ENCODE measurements around the gene TSPAN7. TPM values are rescaled to one million over a fixed set of nuclear protein-coding genes. Genes with fewer than 3 reads are reported as not detected.
A peak's percentile ranks its signal among the peaks of the same experiment; 100 is the strongest.

Gene TSPAN7
- total RNA-seq, 1 donor from 2014 or later, result 3.5 TPM

GRCh38 chrX:38652934-38653442, 91.6 kb downstream of the TSPAN7 start:
- Histone ChIP-seq H2AFZ (ENCODE audit: low read depth, low read length) (no peak overlapping the region), H3K9me3 (ENCODE audit: insufficient read depth, low read depth, low read length) (no peaks in the 10 kb centered on the region), H3K27me3 (ENCODE audit: insufficient read depth, low read length) (no peaks in the 10 kb centered on the region), H3K27ac (ENCODE audit: low read depth, low read length) (no peak overlapping the region), H3K4me2 (ENCODE audit: low read length) (no peak overlapping the region), H3K4me3 (ENCODE audit: insufficient read depth, low read depth, low read length) (no peak overlapping the region), H3K4me1 (ENCODE audit: insufficient read depth, low read length) (no peaks in the 10 kb centered on the region), H3K79me2 (ENCODE audit: insufficient read depth, low read length) (no peaks in the 10 kb centered on the region), H3K9ac (ENCODE audit: low read length) (no peak overlapping the region), H3K36me3 (ENCODE audit: insufficient read depth, low read length) (no peaks in the 10 kb centered on the region), H4K20me1 (ENCODE audit: insufficient read depth, low read length) (no peaks in the 10 kb centered on the region)
- H3K27ac Mint-ChIP-seq (ENCODE audit: unreplicated experiment), result no peak overlapping the region
- no peak overlapping the region for H3K4me3 Mint-ChIP-seq (ENCODE audit: unreplicated experiment)
- H3K36me3 Mint-ChIP-seq (ENCODE audit: low read depth, unreplicated experiment), result no peaks in the 10 kb centered on the region
- no peak for DNase-seq (ENCODE audit: low read depth)
- H3K9me3 Mint-ChIP-seq (ENCODE audit: unreplicated experiment), result no peaks in the 10 kb centered on the region
- no peak for FAIRE-seq
- TF ChIP-seq EZH2 (IDR thresholded peaks at IDR 0.05; ENCODE audit: insufficient read depth, low read length) (no peak), CTCF (IDR thresholded peaks at IDR 0.05; ENCODE audit: insufficient read depth, low read depth, low read length) (no peak)
- no peaks in the 10 kb centered on the region for H3K27me3 Mint-ChIP-seq (ENCODE audit: low read depth, unreplicated experiment)
- no peaks in the 10 kb centered on the region for H3K4me1 Mint-ChIP-seq (ENCODE audit: low read depth, unreplicated experiment)

- FAIRE-seq, result no peak
- Histone ChIP-seq H3K36me3 (ENCODE audit: insufficient read depth, low read length) (no peaks in the 10 kb centered on the region), H3K4me2 (ENCODE audit: low read length) (no peak overlapping the region), H4K20me1 (ENCODE audit: insufficient read depth, low read length) (no peaks in the 10 kb centered on the region), H3K27me3 (ENCODE audit: insufficient read depth, low read length) (no peaks in the 10 kb centered on the region), H3K9me3 (ENCODE audit: insufficient read depth, low read depth, low read length) (no peaks in the 10 kb centered on the region), H3K4me1 (ENCODE audit: insufficient read depth, low read length) (no peaks in the 10 kb centered on the region), H3K79me2 (ENCODE audit: insufficient read depth, low read length) (no peaks in the 10 kb centered on the region), H3K4me3 (ENCODE audit: insufficient read depth, low read depth, low read length) (no peak overlapping the region), H3K9ac (ENCODE audit: low read length) (no peak overlapping the region), H3K27ac (ENCODE audit: low read depth, low read length) (no peak overlapping the region), H2AFZ (ENCODE audit: low read depth, low read length) (no peak overlapping the region)
- H3K27me3 Mint-ChIP-seq (ENCODE audit: low read depth, unreplicated experiment), result no peaks in the 10 kb centered on the region
- no peaks in the 10 kb centered on the region for H3K36me3 Mint-ChIP-seq (ENCODE audit: low read depth, unreplicated experiment)
- H3K4me1 Mint-ChIP-seq (ENCODE audit: low read depth, unreplicated experiment), result no peaks in the 10 kb centered on the region
- no peak for TF ChIP-seq EZH2 (IDR thresholded peaks at IDR 0.05; ENCODE audit: insufficient read depth, low read length)
- peak; percentile 31 for TF ChIP-seq CTCF (IDR thresholded peaks at IDR 0.05; ENCODE audit: insufficient read depth, low read depth, low read length)
- peak; percentile 10 for DNase-seq (ENCODE audit: low read depth)
- H3K27ac Mint-ChIP-seq (ENCODE audit: unreplicated experiment), result no peak overlapping the region
- no peak overlapping the region for H3K4me3 Mint-ChIP-seq (ENCODE audit: unreplicated experiment)
- no peaks in the 10 kb centered on the region for H3K9me3 Mint-ChIP-seq (ENCODE audit: unreplicated experiment)
These were observed 93.0 kb downstream of the TSPAN7 start for GRCh38 chrX:38654302-38654701.

DNA sequence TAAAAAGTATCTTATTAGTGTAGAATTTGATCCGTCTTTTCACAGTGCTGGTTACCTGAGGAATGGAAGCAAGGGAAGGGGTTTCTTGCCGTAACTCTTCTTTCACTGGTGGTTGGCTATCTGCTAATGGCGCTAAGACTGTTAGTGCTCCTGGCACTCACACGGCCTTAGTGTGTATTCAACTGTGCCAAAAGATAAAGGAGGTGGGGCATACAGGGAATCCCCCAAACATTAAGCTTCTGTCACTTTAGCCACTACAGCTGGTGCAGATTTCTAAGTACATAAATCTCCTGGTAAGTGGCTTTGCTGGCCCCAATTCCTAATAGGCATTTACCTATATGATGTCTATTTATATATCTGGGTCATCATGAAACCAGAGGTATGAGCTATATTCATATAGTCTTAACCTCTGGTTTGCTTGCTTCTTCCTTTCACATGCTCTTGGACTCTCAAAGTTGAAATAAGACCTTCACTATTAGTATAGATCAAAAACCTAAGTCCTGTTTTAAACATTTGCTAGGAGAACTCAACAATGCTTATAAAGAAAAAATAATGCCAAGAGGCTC, 95.1 kb downstream of the TSPAN7 start:
- Histone ChIP-seq H3K9ac (ENCODE audit: low read length) (no peak overlapping the region), H3K4me2 (ENCODE audit: low read length) (no peak overlapping the region), H3K4me3 (ENCODE audit: insufficient read depth, low read depth, low read length) (no peak overlapping the region), H3K9me3 (ENCODE audit: insufficient read depth, low read depth, low read length) (no peaks in the 10 kb centered on the region), H3K4me1 (ENCODE audit: insufficient read depth, low read length) (no peaks in the 10 kb centered on the region), H3K27me3 (ENCODE audit: insufficient read depth, low read length) (no peaks in the 10 kb centered on the region), H3K36me3 (ENCODE audit: insufficient read depth, low read length) (no peaks in the 10 kb centered on the region), H3K79me2 (ENCODE audit: insufficient read depth, low read length) (no peaks in the 10 kb centered on the region), H3K27ac (ENCODE audit: low read depth, low read length) (no peak overlapping the region), H4K20me1 (ENCODE audit: insufficient read depth, low read length) (no peaks in the 10 kb centered on the region), H2AFZ (ENCODE audit: low read depth, low read length) (no peak overlapping the region)
- Mint-ChIP-seq H3K27ac (ENCODE audit: unreplicated experiment) (no peak overlapping the region), H3K4me1 (ENCODE audit: low read depth, unreplicated experiment) (no peaks in the 10 kb centered on the region), H3K36me3 (ENCODE audit: low read depth, unreplicated experiment) (no peaks in the 10 kb centered on the region), H3K4me3 (ENCODE audit: unreplicated experiment) (no peak overlapping the region), H3K27me3 (ENCODE audit: low read depth, unreplicated experiment) (no peaks in the 10 kb centered on the region), H3K9me3 (ENCODE audit: unreplicated experiment) (no peaks in the 10 kb centered on the region)
- no peak for DNase-seq (ENCODE audit: low read depth)
- no peak for TF ChIP-seq EZH2 (IDR thresholded peaks at IDR 0.05; ENCODE audit: insufficient read depth, low read length)
- no peak for TF ChIP-seq CTCF (IDR thresholded peaks at IDR 0.05; ENCODE audit: insufficient read depth, low read depth, low read length)
- no peak for FAIRE-seq

Data from astrocyte (in vitro differentiated cells and primary cell).